HCT116 (cell line): Measurements from ENCODE around the gene SNRNP70. TPM values are rescaled to one million over a fixed set of nuclear protein-coding genes. Genes with fewer than 3 reads are reported as not detected.

Source experiments
- ATAC-seq: fragments of 200-7000 bp; cut with Tn5 transposase; 2 replicates; pipeline ENCODE4 v1.9.1; 2020; ENCODE audit warnings: mild to moderate bottlenecking, moderate library complexity
- BruUV-seq: library from RNA; stranded (reverse); fragments of 400-500 nt; replicated peaks from 2 replicates; lab custom pipeline; 2021; lab: Mats Ljungman, UMichigan
- CTCF ChIA-PET: fragments of 300-600 bp; sonication (Branson Sonifier 250); formaldehyde crosslinking; loops from one replicate; lab custom pipeline; 2021; ENCODE audit warnings: antibody characterized with exemption; lab: Charles Lee
- POLR2A ChIA-PET: fragments of 300-600, 350-600 bp; sonication (Branson Sonifier 250); formaldehyde crosslinking; loops from one replicate; lab custom pipeline; 2021; ENCODE audit warnings: antibody characterized with exemption; lab: Charles Lee
- RAD21 ChIA-PET, 2 experiments: fragments of 300-600 bp; sonication (Branson Sonifier 250); formaldehyde crosslinking; loops; one replicate each; lab custom pipeline; 2023; ENCODE audit warnings: low total read pairs in 2 of 2; ENCODE audit not compliant: uncharacterized antibody in 2 of 2, unreplicated experiment in 2 of 2, low non-redundant PET in 1 of 2; lab: Charles Lee
- DNase-seq: peaks from one replicate; pipeline ENCODE4 v3.0.0-alpha.2; 2010; ENCODE audit warnings: low read depth, low spot score
- H2AFZ ChIP-seq: fragments of 200-600 bp; shearing (Covaris generic), sonication (generic); 2 replicates; pipeline ENCODE4 v1.6.1; 2017; ENCODE audit warnings: low read depth, mixed run types, mixed read lengths, antibody characterized with exemption, low read length; ENCODE audit not compliant: poor library complexity, severe bottlenecking
- H3K27ac ChIP-seq: 2 replicates; pipeline ENCODE4 v1.5.1; 2012; ENCODE audit warnings: low read depth, low read length
- H3K27me3 ChIP-seq: fragments of 200-600 bp; sonication (generic); 2 replicates; pipeline ENCODE4 v1.6.1; 2016; ENCODE audit warnings: mixed run types, low read length, mixed read lengths; ENCODE audit not compliant: insufficient read depth
- H3K36me3 ChIP-seq, 2 experiments: fragments of 200-500 bp in 1 of 2; fragments of 200-600 bp in 1 of 2; sonication (Bioruptor generic) in 1 of 2; sonication (generic) in 1 of 2; 2 replicates each; pipeline versions ENCODE4 v1.5.1 to v1.6.1; 2014 to 2016; ENCODE audit warnings: low read length in 2 of 2, inconsistent platforms in 1 of 2, mixed read lengths in 1 of 2, mixed run types in 1 of 2; ENCODE audit not compliant: insufficient read depth in 2 of 2, control insufficient read depth in 1 of 2
- H3K4me1 ChIP-seq, 2 experiments: fragments of 200-600 bp in 1 of 2; sonication (generic) in 1 of 2; 2 replicates each; pipeline versions ENCODE4 v1.5.1 to v1.6.1; 2012 to 2017; ENCODE audit warnings: low read length in 2 of 2, inconsistent platforms in 1 of 2, mild to moderate bottlenecking in 1 of 2, mixed read lengths in 1 of 2, mixed run types in 1 of 2, moderate library complexity in 1 of 2; ENCODE audit not compliant: insufficient read depth in 2 of 2, control insufficient read depth in 1 of 2
- H3K4me2 ChIP-seq: fragments of 200-600 bp; sonication (generic); 2 replicates; pipeline ENCODE4 v1.6.1; 2017; ENCODE audit warnings: mixed run types, low read length, mixed read lengths
- H3K4me3 ChIP-seq, 2 experiments: fragments of 200-600 bp in 1 of 2; sonication (generic) in 1 of 2; replicated peaks in 1 of 2; 2 replicates each; pipeline ENCODE4 v1.5.1; 2011 to 2016; ENCODE audit warnings: low read length in 2 of 2, control low read depth in 1 of 2, low read depth in 1 of 2, mild to moderate bottlenecking in 1 of 2, mixed read lengths in 1 of 2, mixed run types in 1 of 2
- H3K79me2 ChIP-seq: fragments of 200-600 bp; sonication (generic); 2 replicates; pipeline ENCODE4 v1.6.1; 2017; ENCODE audit warnings: mild to moderate bottlenecking, mixed run types, low read length, moderate library complexity, mixed read lengths; ENCODE audit not compliant: insufficient read depth
- H3K9ac ChIP-seq: fragments of 200-600 bp; sonication (generic); 2 replicates; pipeline ENCODE4 v1.6.1; 2016; ENCODE audit warnings: low read length, mixed read lengths
- H3K9me2 ChIP-seq: fragments of 200-600 bp; sonication (generic), shearing (Covaris generic); 2 replicates; pipeline ENCODE4 v1.6.1; 2017; ENCODE audit warnings: mixed run types, mild to moderate bottlenecking, moderate library complexity; ENCODE audit not compliant: insufficient read depth
- H3K9me3 ChIP-seq, 2 experiments: fragments of 200-500 bp in 1 of 2; fragments of 200-600 bp in 1 of 2; sonication (Bioruptor generic) in 1 of 2; sonication (generic) in 1 of 2; 2 replicates each; pipeline ENCODE4 v1.6.1; 2014 to 2017; ENCODE audit warnings: low read length in 2 of 2, mixed read lengths in 2 of 2, inconsistent platforms in 1 of 2, low read depth in 1 of 2, mild to moderate bottlenecking in 1 of 2, mixed run types in 1 of 2, moderate library complexity in 1 of 2; ENCODE audit not compliant: control insufficient read depth in 1 of 2, insufficient read depth in 1 of 2
- H4K20me1 ChIP-seq: fragments of 200-600 bp; sonication (generic), shearing (Covaris generic); 2 replicates; pipeline ENCODE4 v1.6.1; 2017; ENCODE audit warnings: mixed run types, mild to moderate bottlenecking, moderate library complexity; ENCODE audit not compliant: insufficient read depth
- CBX3 ChIP-seq: IDR thresholded peaks from 2 replicates; pipeline ENCODE4 v1.6.1; 2012; ENCODE audit warnings: low read depth
- ELF1 ChIP-seq: IDR thresholded peaks from 2 replicates; pipeline ENCODE4 v1.6.1; 2012; ENCODE audit warnings: low read depth, borderline replicate concordance
- EZH2 ChIP-seq: fragments of 200-600 bp; sonication (generic); IDR thresholded peaks from 2 replicates; pipeline ENCODE4 v1.6.1; 2017; ENCODE audit warnings: antibody characterized with exemption, mixed run types
- EZH2phosphoT487 ChIP-seq: fragments of 200-600 bp; IDR thresholded peaks from 2 replicates; pipeline ENCODE4 v1.6.1; 2018; ENCODE audit warnings: antibody characterized with exemption, borderline replicate concordance
- FOSL1 ChIP-seq: IDR thresholded peaks from 2 replicates; pipeline ENCODE4 v1.6.1; 2012; ENCODE audit warnings: low read depth
- JUND ChIP-seq: IDR thresholded peaks from 2 replicates; pipeline ENCODE4 v1.6.1; 2012
- MAX ChIP-seq: IDR thresholded peaks from 2 replicates; pipeline ENCODE4 v1.6.1; 2012
- POLR2A ChIP-seq: IDR thresholded peaks from 2 replicates; pipeline ENCODE4 v1.7.0; 2011; ENCODE audit warnings: borderline replicate concordance; ENCODE audit not compliant: insufficient read depth, insufficient read length; ENCODE audit errors: extremely low read depth
- POLR2AphosphoS5 ChIP-seq: IDR thresholded peaks from 2 replicates; pipeline ENCODE4 v1.6.1; 2011; ENCODE audit warnings: mild to moderate bottlenecking, low read depth, low read length, moderate library complexity
- RAD21 ChIP-seq: IDR thresholded peaks from 2 replicates; pipeline ENCODE4 v1.6.1; 2012; ENCODE audit warnings: low read depth, mild to moderate bottlenecking
- SP1 ChIP-seq: IDR thresholded peaks from 2 replicates; pipeline ENCODE4 v1.6.1; 2012; ENCODE audit warnings: low read depth
- SRF ChIP-seq: IDR thresholded peaks from 2 replicates; pipeline ENCODE4 v1.6.1; 2012; ENCODE audit warnings: low read depth
- TCF7L2 ChIP-seq: IDR thresholded peaks from 2 replicates; pipeline ENCODE4 v1.7.0; 2011; ENCODE audit warnings: borderline replicate concordance, inconsistent platforms; ENCODE audit not compliant: insufficient read depth, insufficient read length; ENCODE audit errors: extremely low read depth
- YY1 ChIP-seq: IDR thresholded peaks from 2 replicates; pipeline ENCODE4 v1.6.1; 2011; ENCODE audit warnings: low read length, low read depth, moderate library complexity, mild to moderate bottlenecking; ENCODE audit not compliant: insufficient replicate concordance; ENCODE audit errors: extremely low read depth
- ZBTB33 ChIP-seq: IDR thresholded peaks from 2 replicates; pipeline ENCODE4 v1.6.1; 2011; ENCODE audit warnings: mild to moderate bottlenecking, low read length, moderate library complexity; ENCODE audit not compliant: insufficient replicate concordance; ENCODE audit errors: extremely low read depth
- ZNF274 ChIP-seq: fragments of 200-500 bp; sonication (Bioruptor generic); IDR thresholded peaks from 2 replicates; pipeline ENCODE4 v1.6.1; 2014; ENCODE audit warnings: mild to moderate bottlenecking, low read depth, low read length, inconsistent platforms
- intact Hi-C: fragments of 100-400 bp; cut with micrococcal nuclease; formaldehyde crosslinking; loops from 2 replicates; pipeline ENCODE4 v1.10.0; 2022
- total RNA-seq: library from RNA; stranded (reverse); gene quantifications from one replicate; pipeline ENCODE4 v1.2.1, GENCODE V29; 2021; ENCODE audit not compliant: unreplicated experiment
- TF ChIP-seq, protein P1 (sequence below), 3 experiments: fragments of 200-600 bp in 1 of 3; sonication (generic) in 1 of 3; IDR thresholded peaks in 2 of 3; conservative IDR thresholded peaks in 1 of 3; 2 replicates each; pipeline ENCODE4 v1.5.1; 2012 to 2017; ENCODE audit warnings: low read depth in 2 of 3, low read length in 2 of 3, antibody characterized with exemption in 1 of 3, borderline replicate concordance in 1 of 3, control low read depth in 1 of 3, mild to moderate bottlenecking in 1 of 3, mixed read lengths in 1 of 3, mixed run types in 1 of 3, moderate library complexity in 1 of 3; ENCODE audit not compliant: insufficient read depth in 1 of 3
- TF ChIP-seq, protein P2 (sequence below): IDR thresholded peaks from 2 replicates; pipeline ENCODE4 v1.6.1; 2012

SNRNP70 gene
- total RNA-seq, 1 experiment from 2014 or later = 236 TPM

DNA sequence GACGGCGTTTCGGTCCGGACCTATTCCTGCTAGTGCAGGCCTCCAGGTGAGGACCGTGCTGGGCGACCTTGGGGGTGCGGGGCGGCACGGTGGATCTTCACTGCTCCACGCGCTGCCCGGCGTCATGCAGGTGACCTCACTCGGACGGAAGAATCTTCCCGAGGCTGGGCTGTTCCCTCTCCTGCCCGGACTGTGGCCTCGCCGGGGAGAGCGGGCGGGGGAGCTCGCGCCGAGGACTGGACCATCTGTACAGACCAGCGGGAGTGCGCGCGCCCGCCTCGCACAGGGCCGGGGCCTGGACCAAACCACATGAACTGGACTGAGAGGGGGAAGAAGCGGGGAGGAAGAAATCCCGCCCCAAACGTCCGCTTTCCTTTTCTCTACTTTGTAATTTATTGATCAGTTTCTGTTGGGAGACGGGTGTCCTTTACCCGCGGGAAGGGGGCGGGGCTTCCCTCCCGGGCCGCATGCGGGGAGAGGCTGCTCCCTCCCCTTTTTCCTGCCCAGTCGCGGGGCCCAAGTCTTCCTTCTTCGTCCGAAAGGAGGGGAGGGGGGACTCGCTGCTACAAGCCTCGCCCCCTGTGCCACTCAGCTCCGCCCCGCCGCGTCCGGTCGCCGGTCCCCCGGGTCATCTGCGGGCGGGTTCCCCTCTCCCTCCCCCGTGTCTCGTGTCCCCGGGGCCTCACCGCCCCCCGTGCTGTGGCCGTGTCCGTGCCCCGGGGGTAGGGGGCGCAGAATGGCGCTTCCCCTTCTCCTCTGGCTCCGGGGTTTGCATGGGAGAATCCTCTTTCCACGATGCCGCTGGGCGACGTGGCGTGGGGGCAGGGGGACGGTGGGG lies 65.1 kb downstream of the SNRNP70 start (continued):
- TF ChIP-seq EZH2phosphoT487 (no peak), POLR2AphosphoS5 (peak; percentile 58), YY1 (peak; percentile 24), RAD21 (no peak)

DNA sequence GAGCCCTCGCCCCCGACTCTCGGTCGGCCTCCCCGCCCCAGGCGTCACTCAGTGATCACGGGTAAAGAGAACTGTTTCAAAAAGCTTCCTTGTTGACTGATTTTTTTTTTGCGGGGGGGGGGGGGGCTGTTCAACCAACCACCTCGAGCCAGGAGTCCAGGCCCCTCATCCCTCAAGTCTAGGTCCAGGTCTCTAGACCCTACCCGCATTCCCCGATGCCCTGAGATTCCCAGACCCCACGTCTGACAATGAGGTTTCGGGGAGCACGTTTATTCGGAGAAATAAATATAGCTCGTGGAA lies 65.6 kb downstream of the SNRNP70 start:
- CTCF ChIA-PET = interaction anchor here (0.5 to 3.0 kb wide), 4 partner anchors 48 to 530 kb away, joined by 3 to 17 read pairs (median 9); partner anchors contain the start of gene TEAD2
- intact Hi-C loops = loop anchor here (1.0 kb wide), 1 partner anchor 32 kb away; the partner anchor contains the start of genes C19orf73 and PPFIA3

More for the DNA sequence above, 65.6 kb downstream of the SNRNP70 start:
- no peak overlapping the region for H2AFZ ChIP-seq
- H3K4me2 ChIP-seq = peak overlapping the region; percentile 99
- ChIA-PET POLR2A (interaction anchor here (1.1 to 1.6 kb wide), 4 partner anchors 16 to 34 kb away, joined by 3 to 9 read pairs (median 4); no protein-coding TSS in a partner anchor), RAD21 (interaction anchor here in 1 of 2 experiments (0.7 kb wide), 1 partner anchor 90 kb away, joined by 3 read pairs; no protein-coding TSS in a partner anchor)
- H3K4me1 ChIP-seq = peaks cover 20 to 51% of the 10 kb centered on the region in 2 experiments
- DNase-seq (no peak), ATAC-seq (no peak)
- peak overlapping the region; percentile 98 for H3K9ac ChIP-seq
- H3K79me2 ChIP-seq = no peaks in the 10 kb centered on the region
- no peaks in the 10 kb centered on the region for H3K9me3 ChIP-seq
- no peaks in the 10 kb centered on the region for H3K27me3 ChIP-seq
- no peaks in the 10 kb centered on the region for H3K9me2 ChIP-seq
- no peaks in the 10 kb centered on the region for H4K20me1 ChIP-seq
- peak overlapping the region; percentile 94 for H3K27ac ChIP-seq
- no peak for TF ChIP-seq TCF7L2
- TF ChIP-seq SP1 = no peak
- no peak for TF ChIP-seq POLR2A
- no peak for TF ChIP-seq CBX3
- TF ChIP-seq ZNF274 = no peak
- TF ChIP-seq, protein P1, sequence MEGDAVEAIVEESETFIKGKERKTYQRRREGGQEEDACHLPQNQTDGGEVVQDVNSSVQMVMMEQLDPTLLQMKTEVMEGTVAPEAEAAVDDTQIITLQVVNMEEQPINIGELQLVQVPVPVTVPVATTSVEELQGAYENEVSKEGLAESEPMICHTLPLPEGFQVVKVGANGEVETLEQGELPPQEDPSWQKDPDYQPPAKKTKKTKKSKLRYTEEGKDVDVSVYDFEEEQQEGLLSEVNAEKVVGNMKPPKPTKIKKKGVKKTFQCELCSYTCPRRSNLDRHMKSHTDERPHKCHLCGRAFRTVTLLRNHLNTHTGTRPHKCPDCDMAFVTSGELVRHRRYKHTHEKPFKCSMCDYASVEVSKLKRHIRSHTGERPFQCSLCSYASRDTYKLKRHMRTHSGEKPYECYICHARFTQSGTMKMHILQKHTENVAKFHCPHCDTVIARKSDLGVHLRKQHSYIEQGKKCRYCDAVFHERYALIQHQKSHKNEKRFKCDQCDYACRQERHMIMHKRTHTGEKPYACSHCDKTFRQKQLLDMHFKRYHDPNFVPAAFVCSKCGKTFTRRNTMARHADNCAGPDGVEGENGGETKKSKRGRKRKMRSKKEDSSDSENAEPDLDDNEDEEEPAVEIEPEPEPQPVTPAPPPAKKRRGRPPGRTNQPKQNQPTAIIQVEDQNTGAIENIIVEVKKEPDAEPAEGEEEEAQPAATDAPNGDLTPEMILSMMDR (IDR thresholded peaks at IDR 0.05 in 2 of 3, conservative IDR thresholded peaks at IDR 0.05 in 1 of 3; ENCODE audit: borderline replicate concordance in 1 of 3, insufficient read depth in 1 of 3, low read depth in 2 of 3, low read length in 2 of 3) = no peak
- no peak for TF ChIP-seq FOSL1
- no peak for TF ChIP-seq RAD21
- no peak for TF ChIP-seq EZH2
- no peak for TF ChIP-seq EZH2phosphoT487
- TF ChIP-seq SRF = no peak
- TF ChIP-seq, protein P2, sequence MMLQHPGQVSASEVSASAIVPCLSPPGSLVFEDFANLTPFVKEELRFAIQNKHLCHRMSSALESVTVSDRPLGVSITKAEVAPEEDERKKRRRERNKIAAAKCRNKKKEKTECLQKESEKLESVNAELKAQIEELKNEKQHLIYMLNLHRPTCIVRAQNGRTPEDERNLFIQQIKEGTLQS = no peak
- no peak for TF ChIP-seq YY1
- no peak for TF ChIP-seq POLR2AphosphoS5
- TF ChIP-seq MAX = no peak
- no peak for TF ChIP-seq ZBTB33
- no peak for TF ChIP-seq JUND
- TF ChIP-seq ELF1 = no peak
- BruUV-seq = no TSS peak
- H3K4me3 ChIP-seq = peak overlapping the region; percentile 90 to 95
- no peaks in the 10 kb centered on the region for H3K36me3 ChIP-seq
